ENCODE data around the gene RASSF5.

- TF ChIP-seq, protein P1, sequence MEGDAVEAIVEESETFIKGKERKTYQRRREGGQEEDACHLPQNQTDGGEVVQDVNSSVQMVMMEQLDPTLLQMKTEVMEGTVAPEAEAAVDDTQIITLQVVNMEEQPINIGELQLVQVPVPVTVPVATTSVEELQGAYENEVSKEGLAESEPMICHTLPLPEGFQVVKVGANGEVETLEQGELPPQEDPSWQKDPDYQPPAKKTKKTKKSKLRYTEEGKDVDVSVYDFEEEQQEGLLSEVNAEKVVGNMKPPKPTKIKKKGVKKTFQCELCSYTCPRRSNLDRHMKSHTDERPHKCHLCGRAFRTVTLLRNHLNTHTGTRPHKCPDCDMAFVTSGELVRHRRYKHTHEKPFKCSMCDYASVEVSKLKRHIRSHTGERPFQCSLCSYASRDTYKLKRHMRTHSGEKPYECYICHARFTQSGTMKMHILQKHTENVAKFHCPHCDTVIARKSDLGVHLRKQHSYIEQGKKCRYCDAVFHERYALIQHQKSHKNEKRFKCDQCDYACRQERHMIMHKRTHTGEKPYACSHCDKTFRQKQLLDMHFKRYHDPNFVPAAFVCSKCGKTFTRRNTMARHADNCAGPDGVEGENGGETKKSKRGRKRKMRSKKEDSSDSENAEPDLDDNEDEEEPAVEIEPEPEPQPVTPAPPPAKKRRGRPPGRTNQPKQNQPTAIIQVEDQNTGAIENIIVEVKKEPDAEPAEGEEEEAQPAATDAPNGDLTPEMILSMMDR (conservative IDR thresholded peaks at IDR 0.05; ENCODE audit: low read depth, low read length), result no peak
- TF ChIP-seq EZH2 (IDR thresholded peaks at IDR 0.05; ENCODE audit: borderline replicate concordance, low read depth, low read length, poor library complexity, severe bottlenecking), result no peak
These were observed 11.4 kb downstream of the RASSF5 start for GRCh38 chr1:206518743-206519142.

Measured in A673 (cell line).